Breast epithelium (tissue), 4 donors: Measurements from ENCODE around the gene MAN1C1. TPM values are rescaled to one million over a fixed set of nuclear protein-coding genes. Genes with fewer than 3 reads are reported as not detected.
A peak's percentile ranks its signal among the peaks of the same experiment; 100 is the strongest.

Source experiments
- DNase-seq, 2 donors: peaks; one replicate each; pipeline ENCODE4 v3.0.0-alpha.2; 2019; ENCODE audit warnings: low spot score in 2 of 2
- H3K27ac ChIP-seq, 2 donors: fragments of 200-600 bp; sonication (generic) in 1 of 2; one replicate each; pipeline ENCODE4 v1.5.1; 2016 to 2019; ENCODE audit warnings: mild to moderate bottlenecking in 1 of 2
- H3K27me3 ChIP-seq, 2 donors: fragments of 200-600 bp; sonication (generic) in 1 of 2; one replicate each; pipeline versions ENCODE4 v1.5.1 to v1.6.0; 2017 to 2019; ENCODE audit warnings: control low read depth in 1 of 2, mild to moderate bottlenecking in 1 of 2
- H3K36me3 ChIP-seq: fragments of 200-600 bp; one replicate; pipeline ENCODE4 v1.5.1; 2019
- H3K4me1 ChIP-seq, 2 donors: fragments of 200-600 bp; sonication (generic); one replicate each; pipeline ENCODE4 v1.5.1; 2016 to 2019; ENCODE audit warnings: control low read depth in 1 of 2
- H3K4me3 ChIP-seq, 3 donors: fragments of 200-600 bp; sonication (generic); 1 replicate in 2 of 3; 2 replicates in 1 of 3; pipeline ENCODE4 v1.5.1; 2016 to 2019; ENCODE audit warnings: mild to moderate bottlenecking in 3 of 3, moderate library complexity in 2 of 3
- H3K9me3 ChIP-seq, 2 donors: fragments of 200-600 bp; sonication (generic) in 1 of 2; one replicate each; pipeline ENCODE4 v1.5.1; 2016 to 2019; ENCODE audit warnings: control low read depth in 1 of 2
- POLR2A ChIP-seq: fragments of 450-650 bp; IDR thresholded peaks from one replicate; pipeline ENCODE4 v1.6.1; 2016; ENCODE audit warnings: antibody characterized with exemption, mild to moderate bottlenecking, moderate library complexity
- POLR2AphosphoS5 ChIP-seq, 3 donors: sonication (generic); formaldehyde crosslinking; IDR thresholded peaks; one replicate each; pipeline ENCODE4 v1.6.1; 2017; ENCODE audit warnings: antibody characterized with exemption in 3 of 3
- intact Hi-C: fragments of 100-400 bp; cut with DNase I; formaldehyde crosslinking; loops from one replicate; pipeline ENCODE4 v1.15.1; 2023; ENCODE audit warnings: low total_unique reads
- total RNA-seq, 3 donors: library from RNA; depleted of rRNA; stranded (reverse); fragments of >200 nt; gene quantifications; one replicate each; pipeline ENCODE4 v1.1.0, GENCODE V29; 2016
- TF ChIP-seq, protein P1 (sequence below), 3 donors: fragments of 450-650 bp; IDR thresholded peaks; one replicate each; pipeline ENCODE4 v1.5.1; 2016 to 2017; ENCODE audit warnings: antibody characterized with exemption in 3 of 3, mild to moderate bottlenecking in 3 of 3, moderate library complexity in 3 of 3

The MAN1C1 gene
- total RNA-seq, 3 donors from 2014 or later, result 6.7 to 13.8 (median 6.9) TPM

DNA sequence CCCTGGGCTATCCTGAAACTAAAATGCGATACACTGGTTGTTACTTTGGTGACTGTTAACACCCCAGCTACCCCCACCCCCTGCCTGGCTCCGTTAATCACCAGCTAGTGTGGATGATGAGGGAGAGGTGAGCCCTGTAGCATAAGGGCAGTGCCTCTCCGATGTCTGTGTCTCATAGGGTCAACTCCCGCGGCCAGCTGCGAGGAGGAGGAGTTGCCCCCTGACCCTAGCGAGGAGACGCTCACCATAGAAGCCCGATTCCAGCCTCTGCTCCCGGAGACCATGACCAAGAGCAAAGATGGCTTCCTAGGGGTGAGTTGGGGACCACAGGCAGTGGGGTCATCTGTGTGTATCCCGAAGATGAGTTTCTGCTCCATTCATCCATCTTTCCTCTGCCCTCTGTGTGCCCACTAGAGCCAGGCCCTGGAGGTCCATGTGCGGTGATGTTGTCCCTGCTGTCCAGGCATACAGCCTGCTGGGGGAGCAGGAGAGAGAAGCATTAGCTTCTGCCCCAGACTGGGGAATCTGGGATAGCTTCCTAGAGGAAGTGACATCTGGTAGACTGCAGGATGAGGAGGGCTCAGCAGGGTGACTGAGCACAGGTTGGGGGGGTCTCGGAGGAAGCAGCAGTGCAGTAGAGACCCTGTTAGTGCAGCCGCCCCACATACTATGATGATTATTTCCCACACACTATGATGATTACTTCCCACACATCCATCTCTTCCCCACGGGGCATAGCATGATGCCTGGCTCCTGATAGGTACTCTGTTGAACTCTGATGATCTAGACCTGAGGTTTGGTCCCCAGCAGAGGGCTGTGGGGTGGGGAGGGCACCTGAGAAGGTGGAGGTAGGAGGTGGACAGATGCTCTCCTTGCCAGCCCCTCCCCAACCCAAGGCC, 188.6 kb downstream of the MAN1C1 start:
- intact Hi-C loops, result loop anchor here (10.0 kb wide), 1 partner anchor 190 kb away; the partner anchor contains the start of gene MAN1C1
- H3K4me3 ChIP-seq, result peak overlapping the region in 1 of 3 donors; percentile 22
- H3K27me3 ChIP-seq, result no peaks in the 10 kb centered on the region
- H3K4me1 ChIP-seq, result peaks cover 8 to 16% of the 10 kb centered on the region in 2 donors
- H3K9me3 ChIP-seq, result no peaks in the 10 kb centered on the region
- no peak for TF ChIP-seq POLR2AphosphoS5 (IDR thresholded peaks at IDR 0.05)
- TF ChIP-seq, protein P1, sequence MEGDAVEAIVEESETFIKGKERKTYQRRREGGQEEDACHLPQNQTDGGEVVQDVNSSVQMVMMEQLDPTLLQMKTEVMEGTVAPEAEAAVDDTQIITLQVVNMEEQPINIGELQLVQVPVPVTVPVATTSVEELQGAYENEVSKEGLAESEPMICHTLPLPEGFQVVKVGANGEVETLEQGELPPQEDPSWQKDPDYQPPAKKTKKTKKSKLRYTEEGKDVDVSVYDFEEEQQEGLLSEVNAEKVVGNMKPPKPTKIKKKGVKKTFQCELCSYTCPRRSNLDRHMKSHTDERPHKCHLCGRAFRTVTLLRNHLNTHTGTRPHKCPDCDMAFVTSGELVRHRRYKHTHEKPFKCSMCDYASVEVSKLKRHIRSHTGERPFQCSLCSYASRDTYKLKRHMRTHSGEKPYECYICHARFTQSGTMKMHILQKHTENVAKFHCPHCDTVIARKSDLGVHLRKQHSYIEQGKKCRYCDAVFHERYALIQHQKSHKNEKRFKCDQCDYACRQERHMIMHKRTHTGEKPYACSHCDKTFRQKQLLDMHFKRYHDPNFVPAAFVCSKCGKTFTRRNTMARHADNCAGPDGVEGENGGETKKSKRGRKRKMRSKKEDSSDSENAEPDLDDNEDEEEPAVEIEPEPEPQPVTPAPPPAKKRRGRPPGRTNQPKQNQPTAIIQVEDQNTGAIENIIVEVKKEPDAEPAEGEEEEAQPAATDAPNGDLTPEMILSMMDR (IDR thresholded peaks at IDR 0.05), result no peak
- no peak for TF ChIP-seq POLR2A
- no peaks in the 10 kb centered on the region for H3K36me3 ChIP-seq
- H3K27ac ChIP-seq, result peak overlapping the region; percentile 78 to 91
- DNase-seq, result no peak

DNA sequence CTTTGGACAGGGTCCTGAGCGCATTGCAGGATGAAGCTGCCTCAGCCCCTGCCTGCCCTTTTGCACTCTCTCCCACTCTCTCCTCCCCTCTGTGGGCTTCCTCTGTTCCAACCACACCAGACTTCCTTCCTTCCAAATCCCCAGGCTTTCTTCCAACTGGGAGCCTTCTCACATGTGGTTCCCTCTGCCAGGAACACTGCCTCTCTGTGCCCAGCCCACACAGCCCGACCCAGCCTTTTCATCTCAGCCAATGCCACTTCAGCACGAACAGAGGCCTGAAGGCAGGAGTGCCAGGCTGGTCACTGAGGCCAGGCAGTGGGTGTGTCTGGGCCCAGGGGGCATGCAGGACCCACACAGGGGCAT, 189.3 kb downstream of the MAN1C1 start:
- intact Hi-C loops, result loop anchor here (10.0 kb wide), 1 partner anchor 191 kb away; the partner anchor contains the start of gene MAN1C1
- H3K9me3 ChIP-seq, result no peaks in the 10 kb centered on the region
- TF ChIP-seq, protein P1 (IDR thresholded peaks at IDR 0.05), result no peak
- TF ChIP-seq POLR2A, result no peak
- no peak for TF ChIP-seq POLR2AphosphoS5 (IDR thresholded peaks at IDR 0.05)
- peak overlapping the region; percentile 78 to 91 for H3K27ac ChIP-seq
- peak overlapping the region in 1 of 3 donors; percentile 22 for H3K4me3 ChIP-seq
- peaks cover 8 to 16% of the 10 kb centered on the region in 2 donors for H3K4me1 ChIP-seq
- no peaks in the 10 kb centered on the region for H3K36me3 ChIP-seq
- H3K27me3 ChIP-seq, result no peaks in the 10 kb centered on the region
- DNase-seq, result peak in 1 of 2 donors; percentile 73

DNA sequence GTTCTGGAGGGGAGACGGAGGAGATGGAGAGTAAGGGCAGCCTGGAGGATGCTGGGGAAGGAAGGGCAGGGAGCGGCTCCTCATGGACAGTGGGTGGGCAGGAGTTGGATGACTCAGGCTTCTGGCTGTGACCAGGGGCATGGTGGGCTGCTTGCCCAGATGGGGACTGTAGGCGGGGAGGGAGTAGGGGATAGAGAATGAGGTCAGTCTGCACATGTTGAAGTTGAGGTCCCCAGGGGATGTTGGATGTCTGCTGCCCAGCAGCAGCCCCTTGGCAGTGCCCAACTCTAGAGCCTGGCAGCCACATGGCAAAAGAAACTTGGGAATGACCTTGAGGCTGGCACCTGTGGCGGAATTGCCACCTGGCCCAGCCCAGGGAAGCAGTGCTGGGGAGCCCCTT, 189.8 kb downstream of the MAN1C1 start:
- Histone ChIP-seq H3K4me3 (no peak overlapping the region), H3K27ac (peak overlapping the region; percentile 78 to 91), H3K4me1 (peaks cover 6 to 16% of the 10 kb centered on the region in 2 donors), H3K27me3 (no peaks in the 10 kb centered on the region), H3K36me3 (no peaks in the 10 kb centered on the region), H3K9me3 (no peaks in the 10 kb centered on the region)
- no peak for DNase-seq
- intact Hi-C loops, result loop anchor here (10.0 kb wide), 1 partner anchor 192 kb away; the partner anchor contains the start of gene MAN1C1
- TF ChIP-seq POLR2AphosphoS5 (IDR thresholded peaks at IDR 0.05) (no peak), POLR2A (no peak)
- TF ChIP-seq, protein P1 (IDR thresholded peaks at IDR 0.05), result no peak

DNA sequence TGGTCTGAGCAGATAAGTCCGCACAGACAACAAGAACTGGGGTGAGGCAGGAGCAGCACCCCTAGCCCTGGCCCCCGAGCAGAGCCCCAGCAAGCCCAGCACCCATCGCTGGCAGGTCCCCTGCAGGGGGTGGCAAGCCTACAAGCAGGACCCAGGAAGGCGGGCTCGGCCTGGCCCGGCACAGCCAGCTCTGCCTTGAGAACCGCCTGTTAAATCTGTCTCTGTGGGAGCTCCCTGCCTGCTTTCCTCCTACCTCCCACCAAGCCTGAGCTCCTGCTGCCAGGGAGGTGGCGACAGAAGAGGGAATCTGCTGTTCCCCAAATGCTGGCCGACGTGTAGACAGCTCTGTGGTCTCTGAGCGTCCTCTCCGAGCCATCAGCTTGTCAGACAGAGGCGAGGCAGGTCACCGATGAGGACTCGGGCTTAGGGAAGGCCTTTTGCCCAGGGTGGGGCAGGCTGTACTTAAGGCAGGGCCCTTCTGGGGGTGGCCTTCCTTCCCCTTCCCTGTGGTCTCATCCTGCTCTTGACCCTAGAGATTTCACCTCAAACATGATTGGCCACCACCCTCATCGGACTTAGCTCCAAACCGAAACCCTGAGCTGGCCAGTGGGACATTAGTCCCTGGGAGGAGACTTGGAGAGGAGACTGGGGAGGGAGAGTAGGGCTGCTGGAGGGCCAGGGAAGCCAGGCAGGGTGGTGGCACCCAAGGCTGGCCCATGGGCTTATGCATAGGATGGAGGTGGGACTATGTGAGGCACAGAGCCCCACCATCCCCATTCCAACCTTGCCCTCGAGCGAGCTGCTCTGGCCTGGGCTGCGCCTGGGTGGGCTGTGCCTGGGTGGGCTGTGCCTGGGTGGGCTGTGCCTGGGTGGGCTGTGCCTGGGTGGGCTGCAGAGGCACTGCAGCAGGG, 191.1 kb downstream of the MAN1C1 start:
- Histone ChIP-seq H3K4me1 (peaks cover 4 to 16% of the 10 kb centered on the region in 2 donors), H3K9me3 (no peaks in the 10 kb centered on the region), H3K36me3 (no peaks in the 10 kb centered on the region), H3K27ac (peak overlapping the region; percentile 25 to 68), H3K4me3 (peak overlapping the region in 1 of 3 donors; percentile 15), H3K27me3 (no peaks in the 10 kb centered on the region)
- intact Hi-C loops, result loop anchor here (10.0 kb wide), 1 partner anchor 193 kb away; the partner anchor contains the start of gene MAN1C1
- TF ChIP-seq POLR2A (no peak), POLR2AphosphoS5 (IDR thresholded peaks at IDR 0.05) (no peak)
- TF ChIP-seq, protein P1 (IDR thresholded peaks at IDR 0.05), result no peak
- DNase-seq, result no peak
